Large intestine (tissue), 3 donors: ENCODE results near the gene OR4E1. TPM values are rescaled to one million over a fixed set of nuclear protein-coding genes. Genes with fewer than 3 reads are reported as not detected.
"Not testable (repeated sequence)": the region's sequence is repeated elsewhere in the genome, so short reads cannot be mapped to it uniquely, and the experiment has no call there.

Experiments used
- DNase-seq, 2 donors: peaks; one replicate each; pipeline versions ENCODE4 v3.0.0 to v3.0.0-alpha.2; 2013
- H3K27ac ChIP-seq: one replicate; pipeline ENCODE4 v1.5.1; 2013; ENCODE audit warnings: low read length
- H3K27me3 ChIP-seq: 2 replicates; pipeline ENCODE4 v1.6.1; 2013; ENCODE audit warnings: low read length; ENCODE audit not compliant: control insufficient read depth, insufficient read depth
- H3K36me3 ChIP-seq: 2 replicates; pipeline ENCODE4 v1.6.1; 2013; ENCODE audit warnings: low read length; ENCODE audit not compliant: control insufficient read depth, insufficient read depth
- H3K4me1 ChIP-seq: one replicate; pipeline ENCODE4 v1.6.1; 2013; ENCODE audit warnings: low read length; ENCODE audit not compliant: control insufficient read depth, insufficient read depth
- H3K4me3 ChIP-seq: one replicate; pipeline ENCODE4 v1.5.1; 2013; ENCODE audit warnings: low read length
- H3K9me3 ChIP-seq: one replicate; pipeline ENCODE4 v1.6.1; 2013; ENCODE audit warnings: mild to moderate bottlenecking, low read depth, low read length, moderate library complexity; ENCODE audit not compliant: control insufficient read depth
- whole genome bisulfite sequencing: methylation state at CpG from one replicate; pipeline ENCODE4 v1.1.5; 2013; ENCODE audit warnings: low lambda C conversion rate; ENCODE audit not compliant: insufficient coverage; 5-methylcytosine and 5-hydroxymethylcytosine counted together
- polyA plus RNA-seq: library from polyadenylated mRNA; unstranded; fragments of 120-200 nt; gene quantifications from one replicate; pipeline ENCODE4 v1.2.1, GENCODE V29; 2013

OR4E1 gene
- polyA plus RNA-seq, 1 donor, result not detected

GRCh38 chr14:21698538-21698937, 24.9 kb upstream of the OR4E1 start:
- not testable (repeated sequence) for H3K4me3 ChIP-seq, H3K27me3 ChIP-seq, H3K27ac ChIP-seq, H3K4me1 ChIP-seq, DNase-seq, H3K9me3 ChIP-seq, H3K36me3 ChIP-seq
- no CpG with 5 or more reads among the region's 3 CpGs for WGBS

- no CpG with 5 or more reads among the region's 33 CpGs for WGBS
- not testable (repeated sequence) for DNase-seq, H3K9me3 ChIP-seq, H3K4me3 ChIP-seq, H3K36me3 ChIP-seq, H3K4me1 ChIP-seq, H3K27me3 ChIP-seq, H3K27ac ChIP-seq
These were observed 24.0 kb upstream of the OR4E1 start for GRCh38 chr14:21697662-21698061.

- no peaks in the 10 kb centered on the region for H3K9me3 ChIP-seq
- H3K4me3 ChIP-seq, result no peak overlapping the region
- H3K27me3 ChIP-seq, result no peaks in the 10 kb centered on the region
- no peaks in the 10 kb centered on the region for H3K36me3 ChIP-seq
- H3K4me1 ChIP-seq, result no peaks in the 10 kb centered on the region
- no peak overlapping the region for H3K27ac ChIP-seq
- no peak for DNase-seq
These were observed 20.8 kb upstream of the OR4E1 start for GRCh38 chr14:21694425-21694824.

- no peak overlapping the region for H3K27ac ChIP-seq
- no peak for DNase-seq
- no peaks in the 10 kb centered on the region for H3K4me1 ChIP-seq
- H3K4me3 ChIP-seq, result no peak overlapping the region
- WGBS, result 20% methylated on average over 1 of the region's 2 CpGs
- H3K27me3 ChIP-seq, result no peaks in the 10 kb centered on the region
- H3K9me3 ChIP-seq, result no peaks in the 10 kb centered on the region
- no peaks in the 10 kb centered on the region for H3K36me3 ChIP-seq
These were observed 12.8 kb upstream of the OR4E1 start for GRCh38 chr14:21686468-21686867.

GRCh38 chr14:21680072-21680471, 6.5 kb upstream of the OR4E1 start:
- Histone ChIP-seq H3K9me3 (no peaks in the 10 kb centered on the region), H3K4me3 (no peak overlapping the region), H3K27me3 (no peaks in the 10 kb centered on the region), H3K4me1 (no peaks in the 10 kb centered on the region), H3K36me3 (no peaks in the 10 kb centered on the region), H3K27ac (no peak overlapping the region)
- WGBS, result no CpG with 5 or more reads among the region's 2 CpGs
- no peak for DNase-seq

- Histone ChIP-seq H3K9me3 (no peaks in the 10 kb centered on the region), H3K36me3 (no peaks in the 10 kb centered on the region), H3K27me3 (no peaks in the 10 kb centered on the region), H3K4me1 (no peaks in the 10 kb centered on the region), H3K4me3 (no peak overlapping the region), H3K27ac (no peak overlapping the region)
- no CpG with 5 or more reads among the region's 4 CpGs for WGBS
- DNase-seq, result no peak
These were observed 1.9 kb upstream of the OR4E1 start for GRCh38 chr14:21675566-21675965.

- H3K27ac ChIP-seq, result no peak overlapping the region
- H3K4me1 ChIP-seq, result no peaks in the 10 kb centered on the region
- no peaks in the 10 kb centered on the region for H3K9me3 ChIP-seq
- WGBS, result 100% methylated on average over 1 of the region's 1 CpG
- DNase-seq, result no peak
- no peaks in the 10 kb centered on the region for H3K27me3 ChIP-seq
- H3K4me3 ChIP-seq, result no peak overlapping the region
- no peaks in the 10 kb centered on the region for H3K36me3 ChIP-seq
These were observed 1.5 kb downstream of the OR4E1 start for GRCh38 chr14:21672116-21672515.

GRCh38 chr14:21671371-21671770, 2.2 kb downstream of the OR4E1 start:
- DNase-seq, result no peak
- no peaks in the 10 kb centered on the region for H3K9me3 ChIP-seq
- H3K36me3 ChIP-seq, result no peaks in the 10 kb centered on the region
- no peaks in the 10 kb centered on the region for H3K4me1 ChIP-seq
- no peaks in the 10 kb centered on the region for H3K27me3 ChIP-seq
- no peak overlapping the region for H3K4me3 ChIP-seq
- 70% methylated on average over 2 of the region's 2 CpGs for WGBS
- H3K27ac ChIP-seq, result no peak overlapping the region

GRCh38 chr14:21669284-21669683, 4.3 kb downstream of the OR4E1 start:
- no peaks in the 10 kb centered on the region for H3K9me3 ChIP-seq
- no peak overlapping the region for H3K27ac ChIP-seq
- H3K4me1 ChIP-seq, result no peaks in the 10 kb centered on the region
- DNase-seq, result no peak
- H3K27me3 ChIP-seq, result no peaks in the 10 kb centered on the region
- no peak overlapping the region for H3K4me3 ChIP-seq
- no peaks in the 10 kb centered on the region for H3K36me3 ChIP-seq

GRCh38 chr14:21668377-21668776, 5.2 kb downstream of the OR4E1 start:
- no peaks in the 10 kb centered on the region for H3K9me3 ChIP-seq
- no peaks in the 10 kb centered on the region for H3K27me3 ChIP-seq
- 100% methylated on average over 1 of the region's 3 CpGs for WGBS
- no peaks in the 10 kb centered on the region for H3K36me3 ChIP-seq
- H3K27ac ChIP-seq, result no peak overlapping the region
- H3K4me1 ChIP-seq, result no peaks in the 10 kb centered on the region
- H3K4me3 ChIP-seq, result no peak overlapping the region
- no peak for DNase-seq

GRCh38 chr14:21656980-21657379, 16.6 kb downstream of the OR4E1 start:
- H3K36me3 ChIP-seq, result no peaks in the 10 kb centered on the region
- no peak overlapping the region for H3K4me3 ChIP-seq
- H3K27me3 ChIP-seq, result no peaks in the 10 kb centered on the region
- DNase-seq, result no peak
- H3K9me3 ChIP-seq, result no peaks in the 10 kb centered on the region
- WGBS, result no CpG with 5 or more reads among the region's 1 CpG
- H3K27ac ChIP-seq, result no peak overlapping the region
- H3K4me1 ChIP-seq, result no peaks in the 10 kb centered on the region
